CD4-positive, alpha-beta T cell treated with Interleukin-17A for 1 hour (primary cell): ENCODE results near the gene THSD4.
"Not testable (repeated sequence)": the region's sequence is repeated elsewhere in the genome, so short reads cannot be mapped to it uniquely, and the experiment has no call there.

Source experiments
- DNase-seq: peaks from one replicate; pipeline ENCODE4 v3.0.0-alpha.2; 2020

Gene THSD4

GRCh38 chr15:71362556-71362955 is 247.3 kb downstream of the THSD4 start:
- DNase-seq = no peak

- no peak for DNase-seq
Measured at GRCh38 chr15:71362987-71363968, 248.0 kb downstream of the THSD4 start.

GRCh38 chr15:71364117-71364584 is 248.9 kb downstream of the THSD4 start:
- no peak for DNase-seq

- DNase-seq = no peak
Measured at GRCh38 chr15:71366522-71366921, 251.3 kb downstream of the THSD4 start.

- no peak for DNase-seq
Measured at GRCh38 chr15:71366926-71367325, 251.7 kb downstream of the THSD4 start.

GRCh38 chr15:71367737-71368136 is 252.5 kb downstream of the THSD4 start:
- not testable (repeated sequence) for DNase-seq

- DNase-seq = peak; percentile 31
Measured at GRCh38 chr15:71372769-71373168, 257.5 kb downstream of the THSD4 start.

GRCh38 chr15:71373917-71374316 is 258.6 kb downstream of the THSD4 start:
- no peak for DNase-seq

GRCh38 chr15:71374607-71375352 is 259.5 kb downstream of the THSD4 start:
- no peak for DNase-seq

GRCh38 chr15:71375934-71376333 is 260.7 kb downstream of the THSD4 start:
- DNase-seq = no peak

GRCh38 chr15:71379893-71380292 is 264.6 kb downstream of the THSD4 start:
- no peak for DNase-seq

- no peak for DNase-seq
Measured at GRCh38 chr15:71380345-71380744, 265.1 kb downstream of the THSD4 start.

- DNase-seq = no peak
Measured at GRCh38 chr15:71384501-71384900, 269.2 kb downstream of the THSD4 start.

GRCh38 chr15:71385026-71385425 is 269.8 kb downstream of the THSD4 start:
- no peak for DNase-seq

GRCh38 chr15:71385457-71385856 is 270.2 kb downstream of the THSD4 start:
- DNase-seq = no peak

GRCh38 chr15:71386005-71386404 is 270.7 kb downstream of the THSD4 start:
- DNase-seq = no peak

GRCh38 chr15:71386448-71387236 is 271.4 kb downstream of the THSD4 start:
- peak; percentile 36 for DNase-seq

GRCh38 chr15:71387810-71388209 is 272.5 kb downstream of the THSD4 start:
- no peak for DNase-seq

- DNase-seq = no peak
Measured at GRCh38 chr15:71390096-71390495, 274.8 kb downstream of the THSD4 start.

- DNase-seq = no peak
Measured at GRCh38 chr15:71391421-71392088, 276.3 kb downstream of the THSD4 start.

GRCh38 chr15:71392861-71393283 is 277.6 kb downstream of the THSD4 start:
- no peak for DNase-seq

- no peak for DNase-seq
Measured at GRCh38 chr15:71393383-71393782, 278.1 kb downstream of the THSD4 start.
